LNCAP (cell line): ENCODE results near the gene FBXO21.

ENCODE experiments used
- CTCF ChIP-seq: fragments of 450-650 bp; IDR thresholded peaks from 2 replicates; pipeline ENCODE4 v1.5.1; 2017; ENCODE audit warnings: mild to moderate bottlenecking

FBXO21 gene

GRCh38 chr12:117190210-117190781 lies at the start of gene FBXO21:
Gene FBXO21 (minus strand): TSS chr12:117190470. CDS start chr12:117190456, 14 bp downstream.
- TF ChIP-seq CTCF: no peak

- TF ChIP-seq CTCF: peak; percentile 87
Observed at GRCh38 chr12:117236456-117237001, 46.3 kb upstream of the FBXO21 start.

- TF ChIP-seq CTCF: no peak
Observed at GRCh38 chr12:117235261-117235660, 45.0 kb upstream of the FBXO21 start.

- TF ChIP-seq CTCF: no peak
Observed at GRCh38 chr12:117234441-117234840, 44.2 kb upstream of the FBXO21 start.

- TF ChIP-seq CTCF: peak; percentile 41; the same call in 1 of the 2 replicates
Observed at GRCh38 chr12:117231750-117232149, 41.5 kb upstream of the FBXO21 start.

GRCh38 chr12:117228239-117228638 lies 38.0 kb upstream of the FBXO21 start:
- no peak for TF ChIP-seq CTCF

GRCh38 chr12:117227000-117227653 lies 36.9 kb upstream of the FBXO21 start:
- no peak for TF ChIP-seq CTCF
